Left lung (tissue), 10 donors: ENCODE measurements around the gene ZNF502. TPM values are rescaled to one million over a fixed set of nuclear protein-coding genes. Genes with fewer than 3 reads are reported as not detected.

Experiments used
- ATAC-seq: fragments of 200-7000 bp; cut with Tn5 transposase; one replicate; pipeline ENCODE4 v1.9.1; 2020; ENCODE audit warnings: moderate library complexity
- DNase-seq, 4 donors: peaks; one replicate each; pipeline ENCODE4 v3.0.0-alpha.2; 2013 to 2020
- H3K27ac ChIP-seq, 2 donors: fragments of 200-600 bp; sonication (generic) in 1 of 2; one replicate each; pipeline versions ENCODE4 v1.5.0 to v1.8.0; 2020 to 2021
- H3K27me3 ChIP-seq, 2 donors: fragments of 200-600 bp; sonication (generic) in 1 of 2; one replicate each; pipeline versions ENCODE4 v1.5.0 to v1.8.0; 2020 to 2021
- H3K36me3 ChIP-seq, 2 donors: fragments of 200-600 bp; sonication (generic) in 1 of 2; one replicate each; pipeline versions ENCODE4 v1.5.0 to v1.8.0; 2020 to 2021
- H3K4me1 ChIP-seq, 2 donors: fragments of 200-600 bp; one replicate each; pipeline ENCODE4 v1.8.0; 2021
- H3K4me3 ChIP-seq, 2 donors: fragments of 200-600 bp; sonication (generic) in 1 of 2; one replicate each; pipeline versions ENCODE4 v1.5.0 to v1.8.0; 2020 to 2021; ENCODE audit warnings: mild to moderate bottlenecking in 1 of 2
- H3K9me3 ChIP-seq, 2 donors: fragments of 200-600 bp; sonication (generic) in 1 of 2; one replicate each; pipeline versions ENCODE4 v1.5.0 to v1.8.0; 2020 to 2021
- CTCF ChIP-seq, 2 donors: fragments of 200-600 bp; sonication (generic) in 1 of 2; IDR thresholded peaks; one replicate each; pipeline versions ENCODE4 v1.5.0 to v1.8.0; 2021; ENCODE audit warnings: antibody characterized with exemption in 2 of 2
- intact Hi-C, 2 donors: fragments of 100-400 bp; cut with DNase I; formaldehyde crosslinking; loops; one replicate each; pipeline versions ENCODE4 v1.11.2 to v1.14.2; 2022
- polyA plus RNA-seq, 6 donors: library from polyadenylated mRNA; unstranded; fragments of 120-200 nt; gene quantifications; one replicate each; pipeline ENCODE4 v1.2.1, GENCODE V29; 2013; ENCODE audit not compliant: insufficient read length in 6 of 6
- total RNA-seq, 2 donors: library from RNA; stranded (reverse); fragmentation: NEBNext Ultra II Directional; extraction: Animal tissue kit (Norgen Biotek cat#: 25700); gene quantifications; one replicate each; pipeline ENCODE4 v1.2.1, GENCODE V29; 2021
- donor health status: DM: no; HTN: yes; CAD: no.
- donor health status: DM: no; HTN: no; CAD: no.

Gene ZNF502
- total and polyA plus RNA-seq, 8 donors = 3.6 to 13.6 (median 12.1) TPM

GRCh38 chr3:44734646-44735168 lies 22.2 kb downstream of the ZNF502 start:
- DNase-seq = no peak
- intact Hi-C loops = no loop called here
- Histone ChIP-seq H3K4me3 (no peak overlapping the region), H3K9me3 (peaks cover 5 to 99% of the 10 kb centered on the region in 2 donors), H3K27ac (no peak overlapping the region), H3K36me3 (peaks cover 0 to 54% of the 10 kb centered on the region in 2 donors), H3K4me1 (peaks cover 0 to 7% of the 10 kb centered on the region in 2 donors), H3K27me3 (no peaks in the 10 kb centered on the region)
- ATAC-seq = no peak
- TF ChIP-seq CTCF (IDR thresholded peaks at IDR 0.05) = no peak

- Histone ChIP-seq H3K4me1 (peaks cover 4 to 18% of the 10 kb centered on the region in 2 donors), H3K9me3 (peaks cover 0 to 34% of the 10 kb centered on the region in 2 donors), H3K27me3 (no peaks in the 10 kb centered on the region), H3K36me3 (peaks cover 0 to 14% of the 10 kb centered on the region in 2 donors), H3K27ac (peak overlapping the region; percentile 65 to 82), H3K4me3 (peak overlapping the region; percentile 69 to 82)
- DNase-seq = no peak
- TF ChIP-seq CTCF (IDR thresholded peaks at IDR 0.05) = no peak
- peak; percentile 20 for ATAC-seq
- intact Hi-C loops = no loop called here
Observed at GRCh38 chr3:44761101-44761423, 48.6 kb downstream of the ZNF502 start.

DNA sequence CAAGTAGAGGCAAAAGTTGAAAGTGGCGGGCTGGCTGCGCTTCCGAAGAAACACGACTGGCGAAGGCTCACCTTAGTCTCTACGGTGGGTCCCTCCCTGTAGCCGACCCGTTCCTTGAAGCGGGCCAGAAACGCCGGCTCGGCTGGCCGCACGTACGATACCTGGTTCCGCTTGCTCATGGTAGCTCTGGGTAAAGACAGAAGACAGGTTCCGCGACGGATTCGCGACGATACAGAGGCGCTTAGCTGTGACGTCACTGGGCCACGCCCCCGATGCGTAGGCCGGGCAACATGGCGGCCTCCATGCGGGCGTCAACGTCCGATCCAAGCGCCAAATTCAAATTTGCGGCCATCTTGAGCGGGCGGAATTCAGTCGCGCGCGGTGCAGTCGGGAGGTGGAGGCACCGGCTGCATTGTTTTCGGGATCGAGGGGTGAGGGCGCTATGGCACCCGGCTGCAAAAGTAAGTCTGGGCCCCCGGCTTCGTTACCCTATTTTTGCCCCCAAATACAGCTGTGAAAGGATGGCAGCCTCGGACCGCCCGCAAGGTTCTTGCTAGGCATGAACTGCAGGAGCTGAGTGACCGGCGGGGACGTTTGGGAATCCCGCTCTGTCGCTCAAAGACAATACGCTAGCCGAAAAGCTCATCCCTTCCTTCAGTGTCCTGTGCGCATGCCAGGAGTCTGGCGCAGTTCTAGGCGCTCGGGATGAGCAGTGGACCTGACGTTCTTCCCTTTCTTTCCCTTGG lies 49.1 kb downstream of the ZNF502 start, which contains the start of the genes KIAA1143 and KIF15:
Gene KIAA1143, minus strand, starts transcription at position 196 of the 746 bp plus-strand sequence. Its CDS starts 17 bp downstream, at position 179.
Gene KIF15, plus strand, starts transcription at position 371 of the 746 bp plus-strand sequence. Its CDS starts 72 bp downstream, at position 443.
- Histone ChIP-seq H3K27me3 (no peaks in the 10 kb centered on the region), H3K36me3 (peaks cover 0 to 10% of the 10 kb centered on the region in 2 donors), H3K4me1 (peaks cover 4 to 18% of the 10 kb centered on the region in 2 donors), H3K4me3 (peak within 1 kb of the TSS; percentile 69 to 82), H3K9me3 (peaks cover 0 to 29% of the 10 kb centered on the region in 2 donors), H3K27ac (peak within 1 kb of the TSS; percentile 65 to 82)
- intact Hi-C loops = no loop called here
- ATAC-seq (peak; percentile 99), DNase-seq (peak; percentile 97 to 98 (median 98))
- TF ChIP-seq CTCF (IDR thresholded peaks at IDR 0.05) = no peak

- Histone ChIP-seq H3K4me3 (peak overlapping the region; percentile 69 to 82), H3K4me1 (peaks cover 4 to 18% of the 10 kb centered on the region in 2 donors), H3K27me3 (no peaks in the 10 kb centered on the region), H3K27ac (no peak overlapping the region), H3K36me3 (peaks cover 0 to 10% of the 10 kb centered on the region in 2 donors), H3K9me3 (peaks cover 0 to 24% of the 10 kb centered on the region in 2 donors)
- DNase-seq = no peak
- TF ChIP-seq CTCF (IDR thresholded peaks at IDR 0.05) = no peak
- intact Hi-C loops = no loop called here
- no peak for ATAC-seq
Observed at GRCh38 chr3:44762170-44762677, 49.8 kb downstream of the ZNF502 start.

- intact Hi-C loops = no loop called here
- Histone ChIP-seq H3K9me3 (peaks cover 0 to 20% of the 10 kb centered on the region in 2 donors), H3K27me3 (no peaks in the 10 kb centered on the region), H3K4me1 (peaks cover 4 to 18% of the 10 kb centered on the region in 2 donors), H3K27ac (no peak overlapping the region), H3K36me3 (peaks cover 0 to 9% of the 10 kb centered on the region in 2 donors), H3K4me3 (peak overlapping the region in 1 of 2 donors; percentile 69)
- no peak for TF ChIP-seq CTCF (IDR thresholded peaks at IDR 0.05)
- ATAC-seq (no peak), DNase-seq (no peak)
Observed at GRCh38 chr3:44762690-44763089, 50.2 kb downstream of the ZNF502 start.
